HG03060 (cell line): ENCODE measurements around the gene ACKR2.
"Not testable (repeated sequence)": the region's sequence is repeated elsewhere in the genome, so short reads cannot be mapped to it uniquely, and the experiment has no call there.

Source experiments
- ATAC-seq: cut with Tn5 transposase; IDR thresholded peaks from one replicate; pipeline ENCODE4 v1.9.1; 2021; ENCODE audit warnings: low read depth, moderate number of reproducible peaks; ENCODE audit not compliant: unreplicated experiment

Gene ACKR2

DNA sequence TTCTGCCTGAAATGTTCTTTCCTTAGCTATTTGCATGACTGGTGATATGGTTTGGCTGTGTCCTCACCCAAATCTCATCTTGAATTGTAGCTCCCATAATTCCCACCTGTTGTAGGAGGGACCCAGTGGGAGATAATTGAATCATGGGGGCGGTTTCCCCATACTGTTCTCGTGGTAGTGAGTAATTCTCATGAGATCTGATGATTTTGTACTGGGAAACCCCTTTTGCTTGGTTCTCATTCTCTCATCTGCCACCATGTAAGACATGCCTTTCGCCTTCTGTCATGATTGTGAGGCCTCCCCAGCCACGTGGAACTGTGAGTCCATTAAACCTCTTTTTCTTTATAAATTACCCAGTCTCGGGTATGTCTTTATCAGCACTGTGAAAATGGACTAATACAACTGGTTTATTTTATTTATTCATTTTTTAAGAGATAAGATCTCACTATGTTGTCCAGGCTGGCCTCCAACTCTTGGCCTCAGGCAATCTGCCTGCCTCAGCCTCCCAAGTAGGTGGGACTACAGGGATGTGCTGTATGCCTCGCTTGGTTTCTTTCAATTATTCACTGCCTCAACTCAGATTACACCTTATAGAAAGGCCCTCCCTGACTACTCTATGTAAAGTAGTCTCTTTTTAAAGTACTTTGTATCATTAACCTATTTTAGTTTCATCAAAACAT is 74.1 kb downstream of the ACKR2 start:
- not testable (repeated sequence) for ATAC-seq

DNA sequence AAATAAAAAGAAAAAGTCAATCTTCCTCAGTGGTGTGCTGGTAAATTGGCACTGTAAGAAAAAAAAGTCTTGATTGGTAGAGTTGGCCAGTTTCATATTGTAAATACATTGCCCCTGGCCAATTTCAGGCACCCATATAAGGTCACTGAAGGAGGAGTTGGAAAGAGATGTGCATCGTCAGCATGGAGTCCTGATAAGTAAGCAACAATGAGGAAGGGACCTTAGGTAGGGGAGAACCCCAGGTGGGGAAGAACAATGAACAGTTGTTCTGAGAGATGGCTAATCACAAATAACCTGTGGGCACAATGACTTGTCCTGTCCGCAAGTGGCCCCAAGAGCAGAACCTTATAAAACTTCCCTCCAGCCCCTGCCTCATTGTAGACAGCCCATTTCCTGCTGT is 75.1 kb downstream of the ACKR2 start:
- no peak for ATAC-seq

DNA sequence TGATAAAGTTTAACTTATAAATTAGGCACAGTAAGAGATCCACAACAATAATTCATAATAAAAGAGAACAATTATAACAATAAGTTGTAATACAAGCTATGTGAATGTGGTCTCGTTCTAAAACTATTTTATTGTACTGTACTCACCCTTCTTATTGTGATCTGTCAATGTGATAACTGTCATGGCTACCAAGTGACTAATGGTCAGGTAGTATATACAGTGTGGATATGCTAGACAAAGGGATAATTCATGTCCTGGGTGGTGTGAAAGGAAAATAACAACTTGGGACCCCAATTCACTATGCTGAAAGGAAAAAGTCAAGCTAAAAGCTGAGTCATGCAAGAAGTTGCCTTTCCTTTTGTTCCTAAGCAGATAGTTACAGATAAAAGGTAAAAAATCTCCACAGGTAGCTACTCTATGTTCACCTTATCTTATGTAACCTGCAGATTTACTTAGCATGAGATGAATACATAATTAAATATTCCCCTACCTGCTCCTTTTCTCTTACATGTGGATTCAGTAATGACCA is 77.1 kb downstream of the ACKR2 start:
- no peak for ATAC-seq

DNA sequence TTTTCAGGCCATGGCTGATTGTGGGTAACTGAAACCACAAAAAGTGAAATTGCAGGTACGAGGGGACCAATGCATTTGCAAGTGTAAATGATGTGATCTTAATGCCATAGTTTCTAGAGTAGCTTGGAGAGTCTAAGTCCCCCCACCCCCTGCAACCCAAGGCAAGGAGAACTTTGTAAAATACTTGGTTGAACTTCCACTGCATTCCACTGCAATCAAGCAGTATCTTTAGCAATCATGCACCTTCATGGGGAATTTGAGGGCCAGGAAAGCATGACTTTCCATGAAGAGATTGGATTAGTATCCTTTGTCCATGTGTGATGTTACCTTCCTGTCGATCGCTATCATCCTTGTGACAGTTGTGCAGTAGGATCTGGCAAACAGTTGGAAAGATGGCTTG is 77.8 kb downstream of the ACKR2 start:
- no peak for ATAC-seq

DNA sequence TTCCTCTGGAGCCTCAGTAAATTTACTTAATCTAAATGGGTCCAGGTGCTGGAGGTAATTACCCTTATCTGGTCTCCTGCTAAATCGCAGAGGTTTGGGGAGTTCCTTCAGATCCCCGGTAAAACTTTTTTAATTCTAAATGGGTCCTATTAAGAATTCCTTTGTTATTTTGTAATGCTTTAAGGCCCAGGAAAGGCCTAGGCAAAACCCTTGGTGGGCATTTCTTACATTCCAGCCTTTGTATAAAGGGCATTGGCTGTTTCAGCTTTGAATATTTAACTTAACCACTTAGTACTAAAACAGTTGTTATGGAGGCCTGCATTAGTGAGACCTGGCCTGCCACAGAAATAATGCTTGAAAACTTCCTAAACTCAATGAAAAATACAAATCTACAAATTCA is 81.8 kb downstream of the ACKR2 start:
- no peak for ATAC-seq

DNA sequence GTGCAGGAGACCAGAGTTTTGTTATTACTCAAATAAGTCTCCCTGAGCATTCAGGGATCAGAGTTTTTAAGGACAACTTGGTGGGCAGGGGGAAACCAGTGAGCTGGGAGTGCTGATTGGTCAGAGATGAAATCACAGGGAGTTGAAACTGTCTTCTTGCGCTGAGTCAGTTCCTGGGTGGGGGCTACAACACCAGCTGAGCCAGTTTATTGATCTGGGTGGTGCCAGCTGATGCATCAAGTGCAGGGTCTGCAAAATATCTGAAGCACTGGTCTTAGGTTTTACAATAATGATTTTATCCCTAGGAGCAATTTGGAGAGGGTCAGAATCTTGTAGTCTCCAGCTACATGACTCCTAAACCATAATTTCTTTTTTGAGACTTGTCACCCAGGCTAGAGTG is 82.9 kb downstream of the ACKR2 start:
- ATAC-seq: no peak

DNA sequence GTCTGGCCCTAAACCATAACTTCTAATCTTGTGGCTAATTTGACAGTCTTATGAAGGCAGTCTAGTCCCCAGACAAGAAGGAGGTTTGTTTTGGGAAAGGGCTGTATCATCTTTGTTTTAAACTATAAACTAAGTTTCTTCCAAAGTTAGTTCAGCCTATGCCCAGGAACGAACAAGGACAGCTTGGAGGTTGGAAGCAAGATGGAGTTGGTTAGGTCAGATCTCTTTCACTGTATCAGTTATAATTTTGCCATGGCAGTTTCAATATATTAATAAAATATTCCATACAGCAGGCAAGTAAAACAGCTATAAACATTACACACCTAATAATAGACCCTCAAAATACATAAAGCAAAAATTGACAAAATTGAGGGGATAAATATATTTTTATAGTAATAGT is 83.6 kb downstream of the ACKR2 start:
- ATAC-seq: no peak

DNA sequence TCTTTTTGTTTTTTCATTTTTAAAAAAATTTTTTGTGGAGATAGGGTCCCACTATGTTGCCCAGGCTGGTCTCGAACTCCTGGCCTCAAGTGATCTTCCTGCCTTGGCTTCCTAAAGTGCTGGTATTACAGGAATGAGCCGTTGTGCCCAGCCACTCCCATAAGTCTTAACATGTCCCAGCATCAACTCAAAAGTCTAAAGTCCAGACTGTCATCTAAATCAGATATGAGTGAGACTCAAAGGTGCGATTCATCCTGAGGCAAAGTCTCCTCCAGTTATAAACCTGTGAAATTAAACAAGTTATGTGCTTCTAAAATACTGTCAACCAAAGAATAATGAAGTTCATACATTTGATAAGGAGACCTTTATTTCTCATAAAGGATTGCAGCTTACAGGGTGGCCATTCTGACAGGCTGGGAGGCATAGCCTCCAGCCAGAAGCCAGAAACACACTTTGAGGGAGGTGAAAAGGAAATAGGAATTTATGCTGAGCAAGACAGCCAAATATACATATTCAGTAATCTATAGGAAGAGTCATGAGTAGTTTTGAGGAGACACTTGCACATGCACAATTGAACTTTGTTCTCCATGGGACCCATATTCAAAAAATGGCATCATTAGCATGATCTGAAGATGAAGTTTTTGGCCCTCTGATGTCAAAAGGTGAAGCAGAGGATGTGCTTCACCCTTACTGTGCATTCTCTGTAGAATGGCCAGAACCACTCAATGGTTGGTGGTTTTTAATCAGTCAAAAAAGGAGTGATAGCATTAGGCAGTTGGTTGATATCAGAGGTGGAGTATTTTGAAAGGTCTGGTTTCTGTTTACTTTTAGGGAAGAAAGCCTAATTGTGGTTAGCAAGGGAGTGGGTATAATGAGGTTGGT is 85.7 kb downstream of the ACKR2 start:
- ATAC-seq: no peak

DNA sequence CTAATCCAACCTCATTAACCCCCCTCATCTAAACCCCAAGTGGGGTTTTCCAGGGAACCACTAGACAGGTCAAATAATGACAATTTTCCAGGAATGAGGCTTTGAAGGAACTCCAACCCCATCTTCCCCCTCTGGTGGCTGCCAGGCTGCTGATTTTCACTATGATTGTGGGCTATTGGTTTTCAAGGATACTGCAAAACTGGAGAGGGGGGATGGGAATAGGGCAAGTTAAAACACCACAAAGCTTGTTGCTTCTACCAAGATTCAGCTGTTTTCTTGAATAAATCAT is 86.3 kb downstream of the ACKR2 start:
- ATAC-seq: no peak

DNA sequence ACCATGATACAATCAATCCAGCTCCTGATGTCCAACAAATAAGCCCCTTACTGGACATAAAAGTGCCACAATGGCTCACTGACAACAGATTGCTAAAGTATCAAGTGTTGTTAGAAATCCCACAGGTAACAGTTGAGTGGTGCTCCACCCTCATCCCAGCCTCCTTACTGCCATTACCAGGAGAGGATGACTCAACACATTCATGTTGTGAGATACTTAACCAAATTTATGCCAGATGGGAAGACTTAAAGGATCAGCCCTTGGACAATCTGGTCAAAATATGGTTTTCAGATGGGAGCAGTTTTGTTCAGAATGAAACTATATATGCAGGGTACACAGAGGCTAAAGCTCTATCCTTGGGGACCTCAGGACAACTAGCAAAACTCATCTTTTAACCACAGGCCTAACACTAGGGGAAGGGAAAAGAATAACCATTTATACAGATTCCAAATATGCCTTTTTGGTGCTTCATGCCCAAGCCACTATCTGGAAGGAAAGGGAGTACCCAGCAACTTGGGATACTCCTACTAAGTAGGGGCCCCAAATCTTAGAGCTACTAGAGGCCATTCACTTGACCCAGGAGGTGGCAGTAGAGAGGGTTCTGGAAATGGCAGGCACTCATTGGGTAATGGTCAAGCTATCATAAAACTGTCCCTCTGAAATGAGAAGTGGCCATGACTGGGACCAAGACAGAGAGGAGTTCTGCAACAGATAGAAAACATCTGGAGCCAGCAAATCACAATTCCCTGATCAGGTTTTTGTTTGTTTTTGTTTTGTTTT is 89.8 kb downstream of the ACKR2 start:
- no peak for ATAC-seq

DNA sequence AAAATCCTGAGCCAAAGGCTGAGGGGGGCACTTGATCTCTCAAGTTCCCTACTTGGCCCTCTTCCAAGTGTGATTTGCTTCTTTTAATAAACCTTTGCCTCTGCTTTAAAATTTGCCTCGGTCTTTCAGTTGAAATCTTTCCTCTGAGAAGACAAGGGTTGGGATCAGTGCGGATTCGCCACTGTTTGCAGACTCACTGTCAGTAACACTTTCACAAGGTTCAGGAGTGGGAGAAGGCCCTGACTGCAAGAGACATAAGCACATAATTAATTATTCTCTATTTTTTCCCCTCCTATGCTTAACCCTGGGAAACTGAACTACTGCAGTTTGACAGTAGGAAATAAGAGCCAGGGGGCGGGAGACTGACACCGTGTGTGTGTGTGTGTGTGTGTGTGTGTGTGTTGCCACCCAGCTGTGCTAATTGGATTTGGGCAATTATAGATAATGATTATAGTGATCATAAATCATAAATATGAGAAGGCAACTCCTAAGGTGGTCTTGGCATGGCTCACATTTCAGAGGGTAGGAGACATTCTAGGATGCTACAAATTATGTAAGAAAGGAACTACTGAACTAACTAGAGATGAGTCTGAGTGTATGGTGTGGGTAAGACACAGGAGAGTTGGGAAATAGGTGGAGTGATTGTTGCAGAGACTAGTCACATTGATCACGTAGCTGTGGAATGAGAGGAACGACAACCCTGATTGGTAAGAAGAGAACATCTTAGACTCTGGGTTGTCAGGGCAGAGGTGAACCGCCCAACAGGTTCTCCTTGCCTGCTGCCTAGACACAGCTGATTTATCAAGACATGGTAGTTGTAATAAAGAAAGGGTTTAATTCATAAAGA is 91.2 kb downstream of the ACKR2 start:
- ATAC-seq: no peak

DNA sequence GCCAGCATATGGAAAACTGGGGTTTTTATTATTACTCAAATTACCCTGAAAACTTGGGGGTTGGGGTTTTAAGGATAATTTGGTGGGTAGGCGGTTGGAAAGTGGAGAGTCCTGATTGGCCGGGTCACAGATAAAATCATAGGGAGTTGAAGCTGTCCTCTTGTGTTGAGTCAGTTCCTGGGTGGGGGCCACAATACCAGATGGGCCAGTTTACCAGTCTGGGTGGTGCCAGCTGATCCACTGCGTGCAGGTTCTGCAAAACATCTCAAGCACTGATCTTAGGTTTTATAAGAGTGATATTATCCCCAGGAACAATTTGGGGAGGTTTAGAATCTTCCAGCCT is 91.8 kb downstream of the ACKR2 start:
- ATAC-seq: no peak

DNA sequence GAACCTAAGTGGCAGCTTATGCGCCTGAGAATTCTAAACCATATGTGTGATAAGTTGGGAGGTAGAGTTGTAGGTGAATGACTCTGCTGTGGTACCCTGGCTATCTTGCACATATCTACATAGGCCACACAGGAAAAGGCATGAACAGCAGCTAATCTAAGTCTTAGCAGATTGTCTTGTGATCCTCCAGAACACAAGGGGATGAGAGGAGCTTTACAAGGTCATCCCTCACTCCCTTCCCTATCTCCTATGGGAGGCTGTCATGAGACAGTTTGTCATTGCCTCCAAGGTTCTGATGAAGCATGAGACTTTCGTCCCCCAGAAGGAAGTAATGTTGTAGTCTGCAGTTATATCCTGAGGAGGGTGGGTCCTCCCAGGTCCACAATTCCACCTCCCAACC is 93.0 kb downstream of the ACKR2 start:
- ATAC-seq: no peak

DNA sequence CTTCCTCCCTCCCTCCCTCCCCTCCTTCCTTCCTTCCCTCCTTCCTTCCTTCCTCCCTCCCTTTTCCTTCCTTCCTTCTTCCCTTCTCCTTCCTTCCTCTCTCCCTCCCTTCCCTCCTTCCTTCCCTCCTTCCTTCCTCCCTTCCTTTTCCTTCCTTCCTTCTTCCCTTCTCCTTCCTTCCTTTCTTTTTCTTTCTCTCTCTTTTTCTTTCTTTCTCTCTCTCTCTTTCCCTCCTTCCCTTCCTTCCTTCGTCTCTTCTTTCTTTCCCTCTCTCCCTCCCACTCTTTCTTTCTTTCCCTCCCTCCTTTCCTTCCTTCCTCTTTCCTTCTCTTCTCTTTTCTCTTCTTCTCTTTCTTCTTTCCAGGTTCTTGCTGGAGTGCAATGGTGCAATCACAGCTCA is 94.8 kb downstream of the ACKR2 start:
- ATAC-seq: no peak

DNA sequence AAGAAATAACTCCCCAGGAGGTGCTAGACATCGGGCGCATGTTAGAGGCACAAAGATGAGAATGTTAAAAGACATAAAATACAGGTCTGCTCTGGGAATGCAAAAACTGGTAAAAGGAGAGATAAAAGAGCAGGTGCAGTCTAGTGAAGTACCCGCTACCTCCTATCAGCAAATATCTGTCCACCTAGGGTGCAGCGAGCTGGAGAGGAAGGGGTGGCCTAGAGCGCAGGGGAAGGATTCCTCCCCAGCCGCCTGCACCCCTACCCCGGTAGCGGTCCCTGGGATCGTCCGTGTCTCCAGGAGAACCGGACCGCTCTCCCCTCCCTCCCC is 96.5 kb downstream of the ACKR2 start:
- ATAC-seq: no peak

DNA sequence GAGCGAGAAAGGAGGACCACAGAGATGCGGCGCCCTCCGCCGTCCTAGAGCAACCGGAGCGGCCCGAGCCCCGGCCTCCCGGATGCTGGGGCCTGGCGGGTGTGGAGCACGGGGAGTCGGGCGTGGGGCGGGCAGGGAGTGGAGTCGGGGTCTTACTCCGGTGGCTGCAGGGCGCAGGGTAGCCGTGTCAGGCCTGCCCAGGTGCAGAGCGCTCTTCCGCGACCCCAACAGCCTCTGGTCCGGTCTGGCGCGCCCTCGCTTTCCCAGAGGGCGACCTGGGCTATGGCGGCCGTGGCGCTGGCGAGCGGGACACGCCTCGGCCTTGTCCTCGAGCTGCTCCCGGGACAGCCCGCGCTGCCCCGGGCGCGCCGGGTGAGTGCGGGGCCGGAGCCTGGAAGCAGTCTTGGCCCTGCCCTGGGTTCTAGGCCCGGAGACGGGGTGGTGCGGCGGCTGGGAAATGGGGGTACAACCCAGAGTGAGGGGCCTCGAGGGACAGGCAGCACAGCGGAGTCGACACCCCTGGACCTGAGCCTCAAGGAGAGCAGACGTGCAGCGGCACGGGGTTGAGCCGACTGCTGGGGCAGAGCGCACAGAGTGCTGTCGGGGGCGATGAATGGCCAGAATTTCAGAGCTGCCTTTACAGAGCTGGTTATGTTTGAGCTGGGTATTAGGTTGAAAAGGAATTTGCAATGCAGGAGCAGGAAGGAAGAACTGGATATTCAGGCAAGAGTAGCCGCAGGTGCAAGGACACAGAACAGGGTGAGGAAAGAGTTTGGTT is 97.0 kb downstream of the ACKR2 start, which contains the start of gene ZNF662:
Gene ZNF662 (plus strand): TSS at position 73 of the 778 bp plus-strand sequence. CDS start 1,973 bp downstream, outside the sequence.
- ATAC-seq: no peak

DNA sequence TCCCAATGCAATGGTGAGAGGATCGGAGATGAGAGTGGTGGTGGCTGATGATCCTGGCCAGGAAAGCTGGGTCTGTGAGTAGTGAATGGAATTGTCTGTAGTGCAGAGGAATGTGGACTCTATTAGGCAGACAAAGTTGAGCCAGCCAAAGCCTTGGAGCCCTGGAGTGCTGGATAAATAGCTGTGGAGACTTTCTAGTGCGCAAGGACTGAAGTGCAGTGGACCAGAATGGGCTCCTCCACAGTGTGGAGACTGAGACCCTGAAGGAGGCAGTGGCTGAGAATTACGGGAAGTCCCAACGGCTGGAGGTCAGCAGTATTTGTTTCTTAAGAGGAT is 97.6 kb downstream of the ACKR2 start:
- no peak for ATAC-seq

DNA sequence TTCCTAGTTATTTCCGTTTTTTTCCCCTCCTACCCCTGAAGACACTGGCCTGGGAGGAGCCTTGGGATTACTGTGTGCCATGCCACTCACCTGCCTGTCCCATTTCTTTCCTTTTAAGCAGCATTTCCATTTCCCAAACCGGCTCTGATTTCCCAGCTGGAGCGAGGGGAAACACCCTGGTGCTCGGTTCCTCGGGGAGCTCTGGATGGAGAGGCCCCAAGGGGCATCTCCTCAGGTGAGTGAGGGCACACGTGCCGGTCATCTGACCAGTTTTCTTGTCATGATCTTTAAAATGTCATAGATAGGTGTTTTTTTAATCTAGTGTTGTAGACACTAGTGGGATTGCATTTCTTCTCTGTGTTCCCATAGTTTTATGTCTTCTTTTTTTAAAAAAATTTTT is 99.4 kb downstream of the ACKR2 start:
- ATAC-seq: no peak

DNA sequence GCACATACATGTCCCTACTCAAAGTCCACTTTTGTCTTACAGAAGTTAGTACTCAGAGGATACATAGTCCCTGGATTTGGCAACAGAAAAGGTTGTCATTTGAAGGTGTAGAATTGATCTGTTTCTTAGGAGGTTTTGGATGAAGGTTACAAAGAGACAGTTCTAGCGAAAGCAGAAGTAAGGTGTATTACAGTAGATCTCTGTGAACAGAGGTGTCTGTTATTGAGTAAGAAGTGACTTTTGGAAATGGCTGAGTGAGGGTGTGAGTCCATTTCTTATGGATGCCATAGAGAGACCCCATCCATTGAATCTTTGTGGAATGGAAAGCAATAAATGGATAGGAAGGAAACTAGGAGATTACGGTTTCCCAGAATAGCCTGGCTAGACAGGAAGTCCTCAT is 102.3 kb downstream of the ACKR2 start:
- no peak for ATAC-seq
